ENCODE measurements around the gene CHAF1A. TPM values are rescaled to one million over a fixed set of nuclear protein-coding genes. Genes with fewer than 3 reads are reported as not detected.

CHAF1A gene
- total and polyA plus RNA-seq, 12 donors: 3.4 to 14.6 (median 8.4) TPM

DNA sequence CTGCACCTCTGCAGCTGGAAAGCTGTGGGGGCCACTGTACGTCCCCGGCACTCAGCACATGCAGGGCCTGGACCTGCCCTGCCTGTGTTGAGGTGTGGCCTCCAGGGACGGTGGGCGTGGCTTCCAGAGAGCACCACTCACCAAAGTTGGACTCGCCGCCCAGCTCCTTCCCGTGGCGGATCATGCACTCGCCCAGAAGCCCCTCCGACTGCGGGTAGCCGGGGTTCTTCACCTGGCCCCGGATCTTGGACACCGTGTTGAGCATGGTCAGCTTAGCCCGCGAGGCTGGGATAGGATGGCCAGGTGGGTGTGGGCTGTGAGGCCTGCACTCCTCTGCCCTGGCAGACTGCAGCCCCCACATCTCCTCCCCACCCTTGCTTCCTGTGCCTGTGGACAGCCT, 37.1 kb upstream of the CHAF1A start:
- no peaks in the 10 kb centered on the region for H3K27me3 ChIP-seq
- intact Hi-C loops (cut with DNase I): no loop called here
- peak in 1 of 7 donors; percentile 34 for DNase-seq
- TF ChIP-seq, protein P1, sequence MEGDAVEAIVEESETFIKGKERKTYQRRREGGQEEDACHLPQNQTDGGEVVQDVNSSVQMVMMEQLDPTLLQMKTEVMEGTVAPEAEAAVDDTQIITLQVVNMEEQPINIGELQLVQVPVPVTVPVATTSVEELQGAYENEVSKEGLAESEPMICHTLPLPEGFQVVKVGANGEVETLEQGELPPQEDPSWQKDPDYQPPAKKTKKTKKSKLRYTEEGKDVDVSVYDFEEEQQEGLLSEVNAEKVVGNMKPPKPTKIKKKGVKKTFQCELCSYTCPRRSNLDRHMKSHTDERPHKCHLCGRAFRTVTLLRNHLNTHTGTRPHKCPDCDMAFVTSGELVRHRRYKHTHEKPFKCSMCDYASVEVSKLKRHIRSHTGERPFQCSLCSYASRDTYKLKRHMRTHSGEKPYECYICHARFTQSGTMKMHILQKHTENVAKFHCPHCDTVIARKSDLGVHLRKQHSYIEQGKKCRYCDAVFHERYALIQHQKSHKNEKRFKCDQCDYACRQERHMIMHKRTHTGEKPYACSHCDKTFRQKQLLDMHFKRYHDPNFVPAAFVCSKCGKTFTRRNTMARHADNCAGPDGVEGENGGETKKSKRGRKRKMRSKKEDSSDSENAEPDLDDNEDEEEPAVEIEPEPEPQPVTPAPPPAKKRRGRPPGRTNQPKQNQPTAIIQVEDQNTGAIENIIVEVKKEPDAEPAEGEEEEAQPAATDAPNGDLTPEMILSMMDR (IDR thresholded peaks at IDR 0.05): no peak
- TF ChIP-seq POLR2A (IDR thresholded peaks at IDR 0.05): no peak
- 87 to 95% (median 89%) methylated on average over 4 to 16 of the region's 16 CpGs; no CpG with 5 or more reads in 1 of the 4 donors for WGBS, 4 donors
- H3K9me3 ChIP-seq (replicated peaks in 1 of 3): no peaks in the 10 kb centered on the region
- peak overlapping the region in 1 of 5 donors; percentile 29 for H3K27ac ChIP-seq
- H3K36me3 ChIP-seq (replicated peaks in 1 of 2): peaks cover 0 to 67% of the 10 kb centered on the region in 2 donors
- H3K4me1 ChIP-seq (replicated peaks in 1 of 2): peaks cover 33 to 44% of the 10 kb centered on the region in 2 donors
- H3K4me3 ChIP-seq: no peak overlapping the region

DNA sequence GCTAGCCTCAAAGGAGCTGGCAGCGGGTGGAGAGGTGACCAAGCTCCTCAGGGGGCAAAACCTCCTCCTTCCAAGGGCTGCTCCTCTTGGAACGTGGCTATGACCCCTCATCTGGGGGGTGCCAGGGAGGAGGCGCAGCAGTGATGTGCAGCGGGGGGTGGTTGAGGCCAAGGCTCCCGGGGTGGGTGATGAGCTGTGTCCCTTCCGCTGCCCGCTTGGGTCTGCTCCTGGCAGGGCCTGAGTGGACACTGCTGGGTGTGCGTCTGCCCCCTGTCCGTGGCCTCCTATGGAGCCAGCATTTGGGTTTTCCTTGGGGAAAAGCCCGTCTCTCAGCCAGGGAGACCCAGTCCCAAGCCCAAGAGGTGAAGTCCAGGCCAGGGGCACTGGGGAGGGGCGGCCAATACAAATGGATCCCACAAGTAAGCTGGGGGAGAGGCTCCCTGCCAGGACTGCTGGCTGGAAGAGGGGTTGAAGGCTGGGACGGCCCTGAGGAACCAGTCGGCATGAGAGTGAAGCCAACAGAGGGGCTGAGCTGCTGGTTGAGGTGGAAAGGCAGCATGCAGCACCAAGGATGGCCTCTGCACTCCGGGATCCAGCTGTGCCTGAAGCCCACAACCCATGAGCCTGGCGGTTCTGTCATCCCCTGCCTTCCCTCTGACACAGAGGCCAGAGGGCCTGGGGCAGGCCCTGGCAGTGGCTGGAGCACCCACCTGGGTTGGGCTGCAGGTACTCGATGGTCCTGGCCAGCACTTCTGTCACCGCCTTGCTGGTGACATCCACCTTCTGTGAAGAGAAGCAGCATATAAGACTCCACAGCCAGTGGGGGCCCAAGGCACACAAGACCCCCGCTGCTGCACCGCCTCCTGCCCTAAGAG, 36.4 kb upstream of the CHAF1A start:
- no peak for TF ChIP-seq POLR2A (IDR thresholded peaks at IDR 0.05)
- TF ChIP-seq, protein P1 (IDR thresholded peaks at IDR 0.05): no peak
- Histone ChIP-seq H3K9me3 (replicated peaks in 1 of 3) (no peaks in the 10 kb centered on the region), H3K27ac (peak overlapping the region in 1 of 5 donors; percentile 29), H3K4me1 (replicated peaks in 1 of 2) (peaks cover 34 to 44% of the 10 kb centered on the region in 2 donors), H3K36me3 (replicated peaks in 1 of 2) (peaks cover 0 to 60% of the 10 kb centered on the region in 2 donors), H3K27me3 (no peaks in the 10 kb centered on the region), H3K4me3 (no peak overlapping the region)
- whole genome bisulfite sequencing, 4 donors: 76 to 92% (median 87%) methylated on average over 4 to 19 of the region's 19 CpGs
- peak in 1 of 7 donors; percentile 23 for DNase-seq
- intact Hi-C loops (cut with DNase I): no loop called here

DNA sequence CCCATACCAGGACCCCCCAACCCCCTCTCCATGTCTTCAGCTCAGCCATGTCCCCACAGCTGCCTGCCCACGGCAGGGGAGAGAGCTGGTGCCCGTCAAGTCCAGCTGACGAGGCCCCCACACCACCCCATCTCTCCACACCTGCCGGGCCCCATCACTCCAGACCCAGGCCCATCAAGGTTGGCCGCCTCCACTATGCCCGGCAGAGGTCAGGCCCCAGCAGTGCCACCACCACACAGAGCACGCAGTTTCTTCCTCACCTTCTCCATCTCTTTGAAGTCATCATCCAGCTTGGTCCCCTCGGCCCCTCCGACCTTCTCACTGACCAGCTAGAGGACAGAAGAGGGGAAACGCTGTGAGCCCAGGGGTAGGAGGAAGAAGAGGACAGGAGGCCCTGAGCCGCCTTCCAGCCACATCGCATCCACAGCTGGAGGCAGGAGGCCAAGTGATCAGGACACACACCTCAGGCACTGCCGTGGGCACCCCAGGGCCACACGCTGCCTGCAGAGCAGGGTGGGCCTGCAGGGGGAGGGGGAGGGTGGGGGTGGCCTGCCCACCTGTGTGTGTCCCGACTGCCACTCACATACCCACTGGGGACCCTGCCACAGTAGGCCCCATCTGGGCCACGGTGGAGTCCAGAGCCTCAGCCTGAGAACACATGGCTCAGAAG, 35.6 kb upstream of the CHAF1A start:
- TF ChIP-seq POLR2A (IDR thresholded peaks at IDR 0.05): no peak
- TF ChIP-seq, protein P1 (IDR thresholded peaks at IDR 0.05): no peak
- 88 to 91% (median 90%) methylated on average over 10 to 16 of the region's 16 CpGs for WGBS, 4 donors
- intact Hi-C loops (cut with DNase I): no loop called here
- H3K27ac ChIP-seq: peak overlapping the region in 1 of 5 donors; percentile 29
- no peaks in the 10 kb centered on the region for H3K9me3 ChIP-seq (replicated peaks in 1 of 3)
- H3K4me1 ChIP-seq (replicated peaks in 1 of 2): peaks cover 36 to 44% of the 10 kb centered on the region in 2 donors
- no peak overlapping the region for H3K4me3 ChIP-seq
- H3K27me3 ChIP-seq: no peaks in the 10 kb centered on the region
- peaks cover 0 to 52% of the 10 kb centered on the region in 2 donors for H3K36me3 ChIP-seq (replicated peaks in 1 of 2)
- DNase-seq: peak in 1 of 7 donors; percentile 20

DNA sequence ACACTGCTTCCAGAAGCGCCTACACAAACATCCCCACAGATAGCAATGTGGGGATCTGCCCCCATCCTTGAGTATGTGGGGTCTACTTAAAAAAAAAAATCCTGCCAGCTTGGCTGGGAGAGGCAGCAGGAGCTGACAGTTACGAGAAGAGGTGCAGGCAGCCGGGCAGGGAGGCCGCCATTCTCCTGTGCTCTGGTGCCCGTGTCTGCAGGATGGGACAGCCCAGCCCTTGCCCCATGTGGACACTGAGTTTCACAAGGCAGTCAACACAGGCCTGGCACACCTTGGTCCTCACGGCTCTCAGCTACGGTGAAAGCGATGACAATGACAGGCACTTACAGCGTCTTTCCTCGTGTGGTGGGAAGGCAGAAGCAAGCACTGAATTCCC, 35.1 kb upstream of the CHAF1A start:
- 87 to 93% (median 89%) methylated on average over 8 to 10 of the region's 10 CpGs for WGBS, 4 donors
- Histone ChIP-seq H3K4me1 (replicated peaks in 1 of 2) (peaks cover 41 to 48% of the 10 kb centered on the region in 2 donors), H3K4me3 (no peak overlapping the region), H3K27ac (no peak overlapping the region), H3K27me3 (no peaks in the 10 kb centered on the region), H3K9me3 (replicated peaks in 1 of 3) (no peaks in the 10 kb centered on the region), H3K36me3 (replicated peaks in 1 of 2) (peaks cover 0 to 47% of the 10 kb centered on the region in 2 donors)
- DNase-seq: peak in 1 of 7 donors; percentile 38
- intact Hi-C loops (cut with DNase I): no loop called here
- TF ChIP-seq, protein P1 (IDR thresholded peaks at IDR 0.05): no peak
- TF ChIP-seq POLR2A (IDR thresholded peaks at IDR 0.05): no peak
